ENCODE measurements around the gene PPP1R13B.
A peak's percentile ranks its signal among the peaks of the same experiment; 100 is the strongest.

Gene PPP1R13B

DNA sequence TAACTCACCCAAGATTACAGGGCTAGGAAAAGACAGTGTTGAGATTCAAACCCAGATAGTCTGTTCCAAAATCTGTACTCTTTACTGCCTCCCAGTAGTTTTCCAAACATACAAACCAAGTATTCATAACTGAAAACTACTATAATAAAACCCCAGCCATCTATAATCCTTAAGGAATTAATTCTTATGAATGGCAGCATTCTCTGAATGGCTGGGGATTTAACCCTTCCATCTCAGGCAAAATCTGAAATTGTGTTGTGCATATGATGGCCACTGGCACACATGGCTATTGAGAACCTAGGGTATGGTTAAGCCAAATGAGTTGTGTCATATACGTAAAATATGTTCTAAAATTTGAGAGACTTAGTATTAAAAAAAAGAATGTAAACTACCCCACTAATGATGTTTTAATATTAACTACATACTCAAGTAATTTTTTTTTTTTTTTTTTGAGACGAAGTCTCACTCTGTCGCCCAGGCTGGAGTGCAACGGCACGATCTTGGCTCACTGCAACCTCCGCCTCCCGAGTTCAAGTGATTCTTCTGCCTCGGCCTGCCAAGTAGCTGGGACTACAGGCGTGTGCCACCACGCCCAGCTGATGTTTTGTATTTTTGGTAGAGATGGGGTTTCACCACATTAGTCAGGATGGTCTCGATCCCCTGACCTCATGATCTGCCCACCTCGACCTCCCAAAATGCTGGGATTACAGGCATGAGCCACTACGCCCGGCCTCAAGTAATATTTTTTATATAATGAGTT is 16.7 kb downstream of the PPP1R13B start:
- Histone ChIP-seq H3K4me1 (peaks cover 12% of the 10 kb centered on the region), H3K4me3 (ENCODE audit: low read depth, low read length) (no peak overlapping the region), H3K36me3 (no peaks in the 10 kb centered on the region), H3K27me3 (no peaks in the 10 kb centered on the region), H3K9me3 (no peaks in the 10 kb centered on the region)
- no peak for DNase-seq
- TF ChIP-seq, protein P1, sequence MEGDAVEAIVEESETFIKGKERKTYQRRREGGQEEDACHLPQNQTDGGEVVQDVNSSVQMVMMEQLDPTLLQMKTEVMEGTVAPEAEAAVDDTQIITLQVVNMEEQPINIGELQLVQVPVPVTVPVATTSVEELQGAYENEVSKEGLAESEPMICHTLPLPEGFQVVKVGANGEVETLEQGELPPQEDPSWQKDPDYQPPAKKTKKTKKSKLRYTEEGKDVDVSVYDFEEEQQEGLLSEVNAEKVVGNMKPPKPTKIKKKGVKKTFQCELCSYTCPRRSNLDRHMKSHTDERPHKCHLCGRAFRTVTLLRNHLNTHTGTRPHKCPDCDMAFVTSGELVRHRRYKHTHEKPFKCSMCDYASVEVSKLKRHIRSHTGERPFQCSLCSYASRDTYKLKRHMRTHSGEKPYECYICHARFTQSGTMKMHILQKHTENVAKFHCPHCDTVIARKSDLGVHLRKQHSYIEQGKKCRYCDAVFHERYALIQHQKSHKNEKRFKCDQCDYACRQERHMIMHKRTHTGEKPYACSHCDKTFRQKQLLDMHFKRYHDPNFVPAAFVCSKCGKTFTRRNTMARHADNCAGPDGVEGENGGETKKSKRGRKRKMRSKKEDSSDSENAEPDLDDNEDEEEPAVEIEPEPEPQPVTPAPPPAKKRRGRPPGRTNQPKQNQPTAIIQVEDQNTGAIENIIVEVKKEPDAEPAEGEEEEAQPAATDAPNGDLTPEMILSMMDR (IDR thresholded peaks at IDR 0.05; ENCODE audit: low read depth, low read length), result no peak

DNA sequence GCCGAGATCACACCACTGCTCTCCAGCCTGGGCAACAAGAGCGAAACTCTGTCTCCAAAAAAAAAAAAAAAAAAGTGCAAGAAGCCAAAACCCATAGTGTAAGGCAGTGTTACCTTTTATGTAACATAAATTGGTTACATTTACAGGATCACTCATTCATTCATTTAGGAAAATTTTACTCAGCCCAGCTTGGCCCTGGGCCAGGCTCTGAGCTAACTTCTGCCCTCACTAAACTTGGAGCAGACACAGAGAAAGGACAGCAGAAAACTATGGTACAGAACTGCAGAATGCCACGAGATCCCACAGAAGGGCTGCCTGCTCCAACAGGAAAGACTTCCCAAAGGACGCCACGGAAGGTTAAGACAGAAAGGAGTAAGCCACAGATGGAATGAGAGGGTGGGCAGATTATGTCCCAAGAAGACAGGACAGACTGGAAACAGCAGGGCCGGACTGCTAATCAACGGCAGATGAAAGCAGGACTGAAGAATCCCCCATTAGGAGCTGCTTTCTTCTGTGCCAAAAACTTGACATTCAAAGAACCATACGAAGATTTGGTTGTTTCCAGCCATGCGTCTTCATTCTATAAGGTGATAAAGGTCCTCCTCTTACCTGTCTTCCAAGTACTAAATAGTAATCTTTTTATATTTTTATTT is 18.9 kb downstream of the PPP1R13B start:
- Histone ChIP-seq H3K4me3 (ENCODE audit: low read depth, low read length) (no peak overlapping the region), H3K27me3 (no peaks in the 10 kb centered on the region), H3K36me3 (no peaks in the 10 kb centered on the region), H3K9me3 (no peaks in the 10 kb centered on the region), H3K4me1 (peaks cover 20% of the 10 kb centered on the region)
- DNase-seq, result peak; percentile 33
- TF ChIP-seq, protein P1 (IDR thresholded peaks at IDR 0.05; ENCODE audit: low read depth, low read length), result no peak

DNA sequence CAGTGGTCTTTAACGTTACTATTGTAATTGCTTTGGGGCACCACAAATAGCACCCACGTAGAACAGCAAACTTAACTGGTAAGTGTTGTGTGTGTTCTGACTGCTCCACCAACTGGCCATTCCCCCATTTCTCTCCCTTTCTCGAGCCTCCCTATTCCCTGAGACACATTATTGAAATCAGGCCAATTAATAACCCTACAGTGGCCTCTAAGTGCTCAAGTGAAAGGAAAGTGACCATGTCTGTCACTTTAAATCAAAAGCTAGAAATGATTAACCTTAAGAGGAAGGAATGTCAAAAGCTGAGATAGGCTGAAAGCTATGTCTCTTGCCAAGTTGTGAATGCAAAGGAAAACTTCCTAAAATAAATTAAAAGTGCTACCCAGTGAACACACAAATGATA is 22.3 kb downstream of the PPP1R13B start:
- Histone ChIP-seq H3K4me1 (peaks cover 27% of the 10 kb centered on the region), H3K27me3 (no peaks in the 10 kb centered on the region), H3K36me3 (no peaks in the 10 kb centered on the region), H3K9me3 (no peaks in the 10 kb centered on the region), H3K4me3 (ENCODE audit: low read depth, low read length) (no peak overlapping the region)
- no peak for DNase-seq
- TF ChIP-seq, protein P1 (IDR thresholded peaks at IDR 0.05; ENCODE audit: low read depth, low read length), result no peak

DNA sequence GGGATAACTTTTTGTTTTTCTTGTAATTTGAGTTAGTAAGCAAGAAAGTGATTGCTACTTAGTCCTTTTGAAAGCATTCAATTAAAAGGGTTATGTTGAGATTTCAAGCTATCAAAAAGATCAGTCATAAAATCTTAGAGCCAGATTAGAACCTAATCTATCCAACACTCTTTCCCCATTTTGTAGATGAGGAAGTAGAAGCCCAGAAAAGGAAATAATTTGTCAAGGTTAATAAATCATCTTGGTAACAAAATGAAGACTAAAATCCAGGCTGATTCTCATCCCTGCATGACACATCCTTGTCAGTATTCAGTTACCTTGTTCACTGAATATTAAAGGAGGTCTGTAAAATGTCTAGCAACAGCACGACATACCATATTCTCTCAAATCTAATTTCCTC is 26.5 kb downstream of the PPP1R13B start:
- Histone ChIP-seq H3K9me3 (no peaks in the 10 kb centered on the region), H3K4me1 (peaks cover 32% of the 10 kb centered on the region), H3K4me3 (ENCODE audit: low read depth, low read length) (peak overlapping the region; percentile 23), H3K27me3 (no peaks in the 10 kb centered on the region), H3K36me3 (no peaks in the 10 kb centered on the region)
- DNase-seq, result no peak
- TF ChIP-seq, protein P1 (IDR thresholded peaks at IDR 0.05; ENCODE audit: low read depth, low read length), result no peak

DNA sequence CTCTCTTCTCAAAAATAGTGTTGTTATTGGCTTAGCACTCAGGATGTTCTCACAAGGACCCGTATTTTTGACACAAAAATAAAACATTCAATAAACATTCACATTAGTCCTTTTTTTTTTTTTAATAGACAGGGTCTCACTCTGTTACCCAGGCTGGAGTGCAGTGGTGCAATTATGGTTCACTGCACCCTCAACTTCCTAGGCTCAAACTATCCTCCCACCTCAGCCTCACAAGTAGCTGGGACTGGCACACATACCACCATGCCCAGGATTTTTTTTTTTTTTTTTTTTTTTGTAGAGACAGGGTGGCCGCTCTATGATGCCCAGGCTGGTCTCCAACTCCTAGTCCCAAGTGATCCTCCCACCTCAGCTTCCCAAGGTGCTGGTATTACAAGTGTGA is 27.0 kb downstream of the PPP1R13B start:
- peak overlapping the region; percentile 23 for H3K4me3 ChIP-seq (ENCODE audit: low read depth, low read length)

More for the DNA sequence above, 27.0 kb downstream of the PPP1R13B start:
- TF ChIP-seq, protein P1 (IDR thresholded peaks at IDR 0.05; ENCODE audit: low read depth, low read length), result no peak
- Histone ChIP-seq H3K36me3 (no peaks in the 10 kb centered on the region), H3K9me3 (no peaks in the 10 kb centered on the region), H3K4me1 (peaks cover 31% of the 10 kb centered on the region), H3K27me3 (no peaks in the 10 kb centered on the region)
- DNase-seq, result no peak

All from BE2C (cell line).